Activated CD8-positive, alpha-beta T cell treated with anti-CD3 and anti-CD28 coated beads for 36 hours (primary cell): Measurements from ENCODE around the gene PEX16. TPM values are rescaled to one million over a fixed set of nuclear protein-coding genes. Genes with fewer than 3 reads are reported as not detected.

Experiments
- ATAC-seq: fragments of 200-7000 bp; cut with Tn5 transposase; one replicate; pipeline ENCODE4 v1.10.0; 2021; ENCODE audit warnings: mild to moderate bottlenecking, moderate library complexity
- CTCF ChIA-PET: fragments of 350-600 bp; sonication (Branson Sonifier 250); formaldehyde crosslinking; loops from one replicate; lab custom pipeline; 2021; ENCODE audit warnings: antibody characterized with exemption; lab: Charles Lee
- POLR2A ChIA-PET: fragments of 350-600 bp; sonication (Branson Sonifier 250); formaldehyde crosslinking; loops from one replicate; lab custom pipeline; 2021; ENCODE audit warnings: antibody characterized with exemption; lab: Charles Lee
- DNase-seq: peaks from one replicate; pipeline ENCODE4 v3.0.0-alpha.2; 2020
- H3K27ac Mint-ChIP-seq: one replicate; pipeline ENCODE4 v1.8.0; 2021; ENCODE audit warnings: mild to moderate bottlenecking, mixed read lengths
- H3K27me3 Mint-ChIP-seq: one replicate; pipeline ENCODE4 v1.8.0; 2021; ENCODE audit warnings: mixed read lengths
- H3K36me3 Mint-ChIP-seq: one replicate; pipeline ENCODE4 v1.8.0; 2021; ENCODE audit warnings: low read depth, mixed read lengths
- H3K4me1 Mint-ChIP-seq: one replicate; pipeline ENCODE4 v1.8.0; 2021; ENCODE audit warnings: low read depth, mixed read lengths
- H3K4me3 Mint-ChIP-seq: one replicate; pipeline ENCODE4 v1.8.0; 2021; ENCODE audit warnings: mild to moderate bottlenecking, moderate library complexity, mixed read lengths
- H3K9me3 Mint-ChIP-seq: one replicate; pipeline ENCODE4 v1.8.0; 2021; ENCODE audit warnings: mixed read lengths
- CTCF ChIP-seq: fragments of 200-600 bp; IDR thresholded peaks from one replicate; pipeline ENCODE4 v1.8.0; 2022; ENCODE audit warnings: antibody characterized with exemption, mild to moderate bottlenecking
- intact Hi-C: fragments of 100-400 bp; cut with micrococcal nuclease; formaldehyde crosslinking; loops from one replicate; pipeline ENCODE4 v1.10.0; 2022
- total RNA-seq, 2 experiments: library from RNA; stranded (reverse); gene quantifications; one replicate each; pipeline ENCODE4 v1.2.3, GENCODE V29; 2021

Gene PEX16
- total RNA-seq, 2 experiments from 2014 or later = 34.4 to 35.2 TPM

DNA sequence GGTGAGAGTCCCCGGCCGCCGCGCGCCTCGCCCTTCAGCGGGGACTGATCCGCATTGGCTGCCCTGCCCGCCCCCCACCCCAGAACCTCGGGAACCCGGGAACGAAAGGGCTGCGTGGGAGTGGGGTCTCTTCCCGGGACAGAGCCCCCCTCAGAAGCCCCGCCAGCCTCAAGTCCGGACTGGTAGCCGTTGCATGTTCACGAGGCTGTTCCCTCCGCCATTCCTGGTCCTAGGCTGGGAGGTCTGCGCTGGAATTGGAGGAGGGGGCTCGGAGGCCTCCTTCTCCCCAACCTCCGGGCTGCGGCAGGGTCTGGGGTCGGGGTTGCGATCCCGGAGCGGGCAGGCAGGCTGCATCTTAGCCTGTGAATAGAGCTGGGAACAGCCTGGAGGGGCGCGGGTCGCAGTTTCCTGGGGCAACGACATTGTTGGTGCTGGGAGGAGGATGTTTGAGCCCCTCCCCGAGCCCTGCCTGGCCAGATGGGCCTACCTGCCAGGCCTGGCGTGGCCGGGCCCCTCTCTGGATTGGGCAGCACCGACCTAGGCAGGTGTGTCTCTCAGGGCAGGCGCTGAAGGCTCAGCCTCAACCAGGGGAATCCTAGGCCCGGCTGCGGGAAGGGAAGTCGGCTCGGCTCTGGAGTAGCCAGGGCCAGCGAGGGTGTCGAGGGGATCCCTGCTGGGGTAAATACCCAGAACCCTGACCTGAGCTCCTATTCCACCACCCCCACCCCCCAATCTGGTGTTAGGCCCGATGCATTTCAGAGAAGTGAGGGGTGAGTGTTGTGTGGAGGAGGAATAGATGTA, 31.6 kb downstream of the PEX16 start:
- intact Hi-C loops = no loop called here
- Mint-ChIP-seq H3K27ac (no peak overlapping the region), H3K4me1 (peaks cover 9% of the 10 kb centered on the region), H3K4me3 (no peak overlapping the region), H3K27me3 (peaks cover 8% of the 10 kb centered on the region), H3K9me3 (no peaks in the 10 kb centered on the region), H3K36me3 (no peaks in the 10 kb centered on the region)
- no peak for DNase-seq
- ChIA-PET POLR2A (interaction anchor here (1.1 kb wide), 1 partner anchor 11 kb away, joined by 3 read pairs; no protein-coding TSS in a partner anchor), CTCF (no interaction called here)
- no peak for TF ChIP-seq CTCF
- no peak for ATAC-seq

DNA sequence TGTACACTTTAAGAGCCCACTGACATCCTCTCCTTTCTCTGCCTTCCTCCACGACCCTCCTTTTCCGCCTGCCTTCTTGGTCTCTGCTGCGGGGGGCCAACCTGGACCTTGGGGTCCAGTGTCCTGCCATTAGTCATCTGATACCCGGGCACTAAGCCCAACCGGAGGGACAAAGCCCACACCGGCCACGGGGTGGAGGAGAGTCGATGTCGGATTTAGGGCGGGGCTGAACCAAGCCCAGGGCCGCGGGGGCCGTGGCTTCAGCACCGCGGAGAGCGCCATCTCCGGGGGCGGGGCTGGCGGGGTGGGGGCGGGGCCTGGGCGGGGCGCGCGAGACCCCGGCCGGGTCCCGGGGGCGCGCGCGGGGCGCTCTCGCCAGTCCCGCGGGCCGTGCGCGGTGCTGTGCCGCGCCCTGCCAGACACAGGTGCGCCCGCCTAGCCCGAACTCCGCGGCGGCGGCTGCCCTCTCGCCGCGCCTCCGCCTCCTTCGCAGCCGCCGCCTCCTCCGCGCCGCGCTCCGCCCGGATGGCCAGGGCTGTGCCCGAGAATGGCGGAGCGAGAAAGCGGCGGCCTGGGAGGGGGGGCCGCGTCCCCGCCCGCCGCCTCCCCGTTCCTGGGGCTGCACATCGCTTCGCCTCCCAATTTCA, 32.3 kb downstream of the PEX16 start, which contains the start of gene MAPK8IP1:
TSS of gene MAPK8IP1 (plus strand) at position 378 of the 647 bp plus-strand sequence. CDS start at position 548, 170 bp downstream.
- intact Hi-C loops = no loop called here
- H3K9me3 Mint-ChIP-seq = no peaks in the 10 kb centered on the region
- CTCF ChIA-PET = no interaction called here

GRCh38 chr11:45884596-45885185, 33.0 kb downstream of the PEX16 start:
- Mint-ChIP-seq H3K27me3 (peaks cover 8% of the 10 kb centered on the region), H3K4me3 (peak overlapping the region; percentile 71), H3K9me3 (no peaks in the 10 kb centered on the region), H3K4me1 (peaks cover 9% of the 10 kb centered on the region), H3K27ac (no peak overlapping the region), H3K36me3 (peaks cover 4% of the 10 kb centered on the region)
- intact Hi-C loops = no loop called here
- no peak for DNase-seq
- TF ChIP-seq CTCF = no peak
- ChIA-PET POLR2A (interaction anchor here (1.5 kb wide), 1 partner anchor 16 kb away, joined by 3 read pairs; no protein-coding TSS in a partner anchor), CTCF (no interaction called here)
- no peak for ATAC-seq

More for the DNA sequence above, 32.3 kb downstream of the PEX16 start, which contains the start of gene MAPK8IP1:
- DNase-seq = peak; percentile 47
- Mint-ChIP-seq H3K27ac (no peak within 1 kb of the TSS), H3K27me3 (peaks cover 8% of the 10 kb centered on the region), H3K4me1 (peaks cover 9% of the 10 kb centered on the region), H3K4me3 (peak within 1 kb of the TSS; percentile 71), H3K36me3 (peaks cover under 1% of the 10 kb centered on the region)
- TF ChIP-seq CTCF = no peak
- POLR2A ChIA-PET = no interaction called here
- peak; percentile 92 for ATAC-seq

DNA sequence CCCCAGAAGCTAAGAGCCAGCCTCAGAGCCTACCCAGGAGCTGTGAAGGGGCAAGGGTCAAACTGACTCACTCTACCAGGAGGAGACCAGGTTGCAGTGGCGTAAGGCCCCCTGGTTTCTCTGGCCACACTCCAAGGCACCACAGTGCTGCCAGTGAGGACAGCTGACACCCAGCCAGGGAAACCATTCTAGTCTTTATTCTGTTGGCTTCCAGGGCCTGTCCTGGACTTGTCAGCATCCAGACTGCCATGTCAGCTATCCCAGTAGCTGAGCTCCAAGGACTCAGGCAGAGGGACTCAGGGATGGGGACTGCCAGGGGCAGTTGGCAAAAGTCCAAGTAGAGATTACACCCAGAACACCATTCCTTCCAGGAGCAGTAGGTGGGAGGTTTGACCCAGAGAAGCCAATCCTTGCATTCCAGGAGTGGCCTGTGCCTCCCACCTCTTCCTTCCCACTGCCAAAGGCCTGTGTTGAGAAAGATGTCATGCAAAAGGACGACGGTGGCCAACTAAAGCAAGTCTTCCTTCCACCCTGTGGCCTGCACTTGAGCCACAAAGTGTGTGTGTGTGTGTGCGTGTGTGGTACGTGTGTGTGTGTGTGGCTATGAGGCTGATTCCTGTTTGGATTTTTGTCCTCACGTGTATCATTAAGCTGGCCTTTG, 35.8 kb downstream of the PEX16 start:
- no peak for ATAC-seq
- ChIA-PET POLR2A (no interaction called here), CTCF (no interaction called here)
- H3K9me3 Mint-ChIP-seq = no peaks in the 10 kb centered on the region
- no peak for DNase-seq
- no peak overlapping the region for H3K27ac Mint-ChIP-seq
- peaks cover 9% of the 10 kb centered on the region for H3K4me1 Mint-ChIP-seq
- TF ChIP-seq CTCF = no peak
- H3K36me3 Mint-ChIP-seq = peaks cover 15% of the 10 kb centered on the region
- intact Hi-C loops = no loop called here
- H3K27me3 Mint-ChIP-seq = peaks cover 8% of the 10 kb centered on the region
- H3K4me3 Mint-ChIP-seq = no peak overlapping the region
